HG02943 (cell line): ENCODE measurements around the gene EFEMP2.
A peak's percentile ranks its signal among the peaks of the same experiment; 100 is the strongest.
"Not testable (repeated sequence)": the region's sequence is repeated elsewhere in the genome, so short reads cannot be mapped to it uniquely, and the experiment has no call there.

ENCODE experiments used
- ATAC-seq: cut with Tn5 transposase; IDR thresholded peaks from one replicate; pipeline ENCODE4 v1.9.1; 2021; ENCODE audit warnings: mild to moderate bottlenecking, low read depth, moderate library complexity; ENCODE audit not compliant: unreplicated experiment

EFEMP2 gene

DNA sequence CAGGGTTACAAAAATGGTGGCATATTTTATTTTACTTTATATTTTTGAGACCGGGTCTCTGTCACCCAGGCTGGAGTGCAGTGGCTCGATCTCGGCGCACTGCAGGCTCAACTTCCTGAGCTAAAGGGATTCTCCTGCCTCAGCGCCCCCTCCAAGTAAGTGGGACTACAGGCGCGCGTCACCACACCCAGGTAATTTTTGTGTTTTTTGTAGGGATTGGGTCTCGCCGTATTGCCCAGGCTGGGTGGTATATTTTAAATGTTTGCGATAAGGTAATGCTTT lies 28.2 kb upstream of the EFEMP2 start:
- ATAC-seq: no peak

GRCh38 chr11:65900125-65900898 lies 27.7 kb upstream of the EFEMP2 start, which contains the start of gene FOSL1:
FOSL1 (minus strand) TSS chr11:65900388; CDS start chr11:65900339, 49 bp downstream.
- peak; percentile 57 for ATAC-seq

DNA sequence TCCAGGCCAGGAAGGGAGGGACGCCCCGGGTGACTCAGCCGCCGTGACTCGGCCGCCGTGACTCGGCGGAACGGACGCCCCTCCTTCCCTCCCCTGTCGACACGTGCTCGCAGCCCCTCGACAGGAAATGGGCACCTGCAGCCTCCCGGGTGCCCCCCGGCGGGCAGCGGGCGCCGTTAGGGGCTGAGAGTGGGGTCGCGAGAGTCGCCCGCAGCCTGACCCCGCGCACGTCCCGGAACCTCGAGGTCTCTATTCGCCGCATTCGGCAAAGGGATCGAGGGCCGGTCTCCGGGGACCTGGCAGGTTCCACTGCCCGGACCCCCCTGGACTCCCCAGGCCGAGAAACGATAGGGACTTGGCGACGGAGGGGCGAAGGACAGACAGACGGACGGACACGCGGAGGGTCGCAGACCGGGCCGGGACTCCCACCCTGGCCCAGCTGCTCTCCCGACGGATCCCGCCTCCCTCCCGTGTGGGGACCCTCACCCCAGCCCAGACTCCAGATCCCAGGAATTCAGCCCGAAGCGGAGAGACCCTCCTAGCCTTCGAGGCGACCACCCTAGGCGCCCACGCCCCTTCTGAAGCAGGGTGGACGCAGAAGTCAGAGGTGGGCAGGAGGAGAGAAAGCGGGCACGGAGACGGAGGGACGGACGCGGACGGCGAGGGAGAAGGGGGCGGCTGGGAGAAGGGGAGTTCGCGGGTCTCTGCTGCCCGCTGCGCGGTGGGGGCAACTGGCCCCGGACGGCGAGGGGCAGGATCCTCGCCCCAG lies 26.9 kb upstream of the EFEMP2 start:
- ATAC-seq: no peak

DNA sequence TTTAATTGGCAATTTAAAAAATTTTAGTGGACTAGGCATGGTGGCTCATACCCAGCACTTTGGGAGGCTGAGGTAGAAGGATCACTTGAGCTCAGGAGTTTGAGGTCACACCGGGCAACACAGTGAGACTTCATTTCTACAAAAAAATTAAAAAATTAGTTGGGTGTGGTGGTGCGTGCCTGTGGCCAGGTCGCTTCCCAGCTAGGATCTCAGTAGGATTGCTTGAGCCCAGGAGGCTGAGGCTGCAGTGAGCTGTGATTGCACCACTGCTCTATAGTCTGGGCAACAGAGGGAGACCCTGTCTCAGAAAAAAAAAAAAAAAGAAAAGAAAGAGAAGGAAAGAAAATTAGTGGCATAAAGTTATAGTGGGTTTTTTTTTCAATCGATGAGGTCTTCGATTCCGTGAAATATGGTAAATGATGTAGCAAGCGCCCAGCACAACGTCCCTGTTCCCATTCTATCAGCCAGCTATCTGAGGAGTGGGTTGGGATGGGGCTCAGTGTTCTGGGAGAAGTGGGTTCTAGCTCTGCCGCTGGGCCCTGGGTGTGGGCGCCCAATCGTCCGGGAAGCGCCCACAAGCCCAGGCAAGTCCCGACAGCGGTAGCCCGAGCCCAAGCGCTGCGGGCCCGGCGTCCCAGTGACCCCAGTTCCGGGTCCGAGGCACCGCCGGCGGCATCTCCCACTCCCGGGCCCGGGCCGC lies 26.2 kb upstream of the EFEMP2 start:
- no peak for ATAC-seq

DNA sequence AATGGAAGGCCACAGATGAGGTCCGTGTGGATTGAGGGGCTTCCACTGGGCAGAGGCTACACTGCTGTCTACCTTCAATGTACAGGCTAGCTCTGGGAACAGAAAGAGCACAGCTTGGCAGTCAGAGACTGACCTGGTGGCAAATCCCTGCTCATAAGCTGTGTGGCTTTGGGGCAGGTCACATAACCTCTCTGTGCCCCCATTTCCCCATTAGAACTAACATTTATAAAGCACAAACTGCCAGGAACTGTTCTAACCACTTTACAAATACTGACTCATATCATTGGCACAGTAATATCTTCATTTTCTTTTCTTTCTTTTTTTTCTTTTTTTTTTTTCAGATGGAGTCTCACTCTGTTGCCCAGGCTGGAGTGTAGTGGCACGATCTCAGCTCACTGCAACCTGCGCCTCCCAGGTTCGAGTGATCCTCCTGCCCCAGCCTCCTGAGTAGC lies 24.4 kb upstream of the EFEMP2 start:
- no peak for ATAC-seq

DNA sequence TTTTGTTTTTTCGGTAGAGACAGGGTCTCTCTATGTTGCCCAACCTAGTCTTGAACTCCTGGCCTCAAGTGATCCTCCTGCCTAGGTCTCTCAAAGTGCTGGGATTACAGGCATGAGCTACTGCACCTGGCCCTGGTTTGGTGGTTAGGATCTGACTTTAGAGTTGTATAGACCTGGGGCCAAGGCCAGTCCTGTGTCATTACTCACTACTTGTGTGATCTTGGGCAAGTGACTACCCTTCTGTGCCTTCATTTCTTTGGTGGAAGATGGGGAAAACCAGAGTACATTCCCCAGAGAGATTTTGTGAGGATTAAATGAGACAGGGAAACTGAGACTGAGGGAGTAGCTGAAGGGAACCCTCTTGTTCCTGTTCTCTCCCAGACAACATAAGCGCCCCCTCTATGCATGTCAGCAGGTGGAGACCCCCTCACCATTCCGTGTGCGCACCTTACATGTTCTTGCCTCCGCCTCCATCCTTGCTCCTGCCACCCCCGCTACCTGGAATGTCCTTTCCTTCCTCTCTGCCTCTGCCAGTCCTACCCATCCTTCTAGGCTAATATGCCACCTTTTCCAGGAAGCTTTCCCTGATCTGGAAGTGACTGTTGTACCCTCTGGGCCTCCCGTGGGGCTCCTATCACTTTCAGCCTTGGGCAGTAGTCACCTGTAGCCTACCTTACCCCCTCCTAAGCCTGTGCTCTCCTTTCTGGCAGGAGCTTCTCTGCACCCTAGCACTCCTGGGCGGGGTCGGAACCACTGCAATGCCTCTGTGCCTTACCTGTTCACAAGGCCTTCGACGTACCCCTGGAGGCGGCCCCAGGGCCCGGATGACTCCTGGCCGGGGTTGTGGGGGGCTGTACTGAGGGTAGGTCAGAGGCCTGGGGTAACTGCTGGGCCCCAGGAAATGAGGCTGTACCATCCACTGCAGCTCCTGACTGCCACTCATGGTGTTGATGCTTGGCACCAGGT lies 23.7 kb upstream of the EFEMP2 start:
- ATAC-seq: no peak

DNA sequence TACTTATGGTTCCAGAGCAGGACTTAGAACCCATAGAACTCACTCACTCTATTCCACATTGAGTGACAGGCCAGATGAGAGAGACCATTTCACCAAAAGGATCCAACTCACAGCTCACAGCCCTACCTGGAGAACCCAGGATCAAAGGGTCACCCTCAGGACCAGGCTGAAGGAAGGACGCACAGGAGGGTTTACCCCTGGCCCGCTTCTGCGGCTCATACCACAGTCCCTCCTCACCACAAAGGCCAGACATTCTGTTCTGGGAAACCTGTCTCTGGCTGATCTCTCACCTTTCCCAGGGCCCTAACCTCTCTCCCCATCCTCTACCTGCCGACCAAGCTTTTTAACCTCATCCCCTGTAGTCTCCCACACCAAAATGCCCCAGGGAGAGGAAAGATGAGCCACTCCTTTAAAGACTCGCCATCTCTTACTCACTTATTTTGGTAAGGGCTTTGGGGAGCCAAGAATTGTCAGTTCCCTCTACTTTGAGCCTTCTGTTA lies 22.9 kb upstream of the EFEMP2 start:
- no peak for ATAC-seq

- ATAC-seq: no peak
These were observed 21.5 kb upstream of the EFEMP2 start for GRCh38 chr11:65894034-65894591.

GRCh38 chr11:65892661-65893317 lies 20.2 kb upstream of the EFEMP2 start:
- ATAC-seq: no peak

GRCh38 chr11:65892137-65892540 lies 19.5 kb upstream of the EFEMP2 start:
- ATAC-seq: not testable (repeated sequence)

DNA sequence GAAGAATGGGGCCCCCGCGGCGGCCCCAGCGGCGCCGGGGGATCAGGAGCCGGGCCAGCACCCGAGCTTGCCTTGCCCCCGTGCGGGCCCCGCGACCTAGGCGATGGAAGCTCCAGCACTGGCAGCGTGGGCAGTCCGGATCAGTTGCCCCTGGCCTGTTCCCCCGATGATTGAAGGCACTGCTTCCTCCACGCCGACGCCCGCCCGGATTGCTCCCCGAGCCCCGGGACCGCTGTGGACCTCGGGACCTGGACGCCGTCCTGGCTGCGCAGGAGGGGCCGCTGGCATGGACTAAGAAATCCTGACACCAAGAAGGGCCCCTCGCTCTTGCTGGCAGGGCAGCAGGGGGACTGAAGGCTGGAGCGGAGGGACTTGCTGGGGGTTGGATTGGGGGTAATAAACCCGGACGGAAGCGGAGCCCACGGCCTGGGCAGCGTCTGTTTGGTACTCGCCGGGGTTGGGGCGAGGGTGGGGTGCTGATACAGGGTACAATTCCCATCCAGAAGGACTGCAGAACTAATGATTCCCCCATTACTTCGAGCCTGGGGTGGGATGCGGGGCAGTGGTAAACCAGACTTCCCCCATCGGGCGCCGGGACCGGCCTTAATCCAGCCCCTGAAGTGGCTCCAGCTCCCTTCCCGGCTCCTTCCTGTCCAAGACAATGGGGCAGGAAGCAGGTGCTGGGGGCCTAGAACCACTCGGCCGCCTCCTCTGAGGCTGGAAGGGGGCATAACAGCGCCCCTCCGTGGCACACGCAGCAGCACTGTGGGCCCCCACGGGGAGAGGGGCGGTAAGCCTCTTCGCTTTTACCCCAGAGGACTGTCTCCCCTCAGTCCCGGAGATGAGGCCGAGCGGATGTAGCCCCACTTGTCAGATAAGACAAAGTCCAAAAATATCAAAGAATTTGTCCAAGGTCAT lies 18.9 kb upstream of the EFEMP2 start:
- ATAC-seq: no peak

DNA sequence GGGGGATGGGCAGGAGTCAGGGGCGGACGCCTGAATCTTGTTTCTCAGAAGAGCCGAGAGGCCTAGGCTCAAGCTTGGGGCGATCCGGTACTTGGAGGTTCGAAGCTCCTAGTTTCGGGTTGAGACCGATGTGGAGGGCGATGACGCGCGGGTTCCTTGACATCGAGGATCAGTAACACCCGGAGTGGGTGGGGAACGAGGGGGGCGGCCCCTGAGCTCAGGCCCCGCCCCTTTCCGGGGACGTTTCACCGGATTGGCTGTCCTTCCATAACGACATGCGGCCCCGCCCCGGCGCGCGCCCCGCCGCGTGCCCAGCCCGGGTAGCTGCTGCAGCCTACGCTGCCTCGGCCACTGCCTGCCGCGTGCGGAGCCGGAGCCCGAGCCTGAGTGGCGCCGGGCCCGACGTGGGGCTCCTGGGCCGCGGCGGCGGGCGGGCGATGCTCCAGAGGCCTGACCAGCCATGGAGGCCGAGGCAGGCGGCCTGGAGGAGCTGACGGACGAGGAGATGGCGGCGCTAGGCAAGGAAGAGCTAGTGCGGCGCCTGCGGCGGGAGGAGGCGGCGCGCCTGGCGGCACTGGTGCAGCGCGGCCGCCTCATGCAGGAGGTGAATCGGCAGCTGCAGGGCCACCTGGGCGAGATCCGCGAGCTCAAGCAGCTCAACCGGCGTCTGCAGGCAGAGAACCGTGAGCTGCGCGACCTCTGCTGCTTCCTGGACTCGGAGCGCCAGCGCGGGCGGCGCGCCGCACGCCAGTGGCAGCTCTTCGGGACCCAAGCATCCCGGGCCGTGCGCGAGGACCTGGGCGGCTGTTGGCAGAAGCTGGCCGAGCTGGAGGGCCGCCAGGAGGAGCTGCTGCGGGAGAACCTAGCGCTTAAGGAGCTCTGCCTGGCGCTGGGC lies 18.0 kb upstream of the EFEMP2 start, which contains the start of gene CCDC85B:
Gene CCDC85B, plus strand, starts transcription at position 350 of the 895 bp plus-strand sequence. Its CDS starts 111 bp downstream, at position 461.
- peak; percentile 45 for ATAC-seq

- ATAC-seq: peak; percentile 47
These were observed 15.7 kb upstream of the EFEMP2 start, which contains the start of gene FIBP for GRCh38 chr11:65888163-65888814. FIBP (minus strand) TSS chr11:65888471; CDS start chr11:65888418, 53 bp downstream.

DNA sequence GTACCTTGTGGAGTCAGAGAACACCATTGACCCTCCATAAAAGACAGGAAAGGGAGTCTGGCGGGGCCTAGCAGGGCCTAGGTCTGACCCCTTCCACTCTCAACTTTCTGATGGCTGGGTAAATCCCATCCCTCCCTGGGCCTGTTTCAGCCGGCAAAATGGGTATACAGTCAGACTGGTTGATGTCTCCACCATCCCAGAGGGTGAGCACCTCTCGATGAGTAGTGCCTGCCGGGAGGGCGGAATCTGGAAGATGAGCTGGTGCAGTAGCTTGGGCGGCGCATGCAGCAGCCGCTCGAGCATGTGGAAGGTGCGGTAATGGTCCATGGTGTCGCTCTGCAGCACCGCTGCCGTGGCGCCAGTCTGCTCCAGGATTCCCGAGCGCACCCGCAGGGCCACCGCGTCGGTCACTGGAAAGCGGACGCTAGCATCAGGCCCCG lies 15.1 kb upstream of the EFEMP2 start:
- no peak for ATAC-seq

DNA sequence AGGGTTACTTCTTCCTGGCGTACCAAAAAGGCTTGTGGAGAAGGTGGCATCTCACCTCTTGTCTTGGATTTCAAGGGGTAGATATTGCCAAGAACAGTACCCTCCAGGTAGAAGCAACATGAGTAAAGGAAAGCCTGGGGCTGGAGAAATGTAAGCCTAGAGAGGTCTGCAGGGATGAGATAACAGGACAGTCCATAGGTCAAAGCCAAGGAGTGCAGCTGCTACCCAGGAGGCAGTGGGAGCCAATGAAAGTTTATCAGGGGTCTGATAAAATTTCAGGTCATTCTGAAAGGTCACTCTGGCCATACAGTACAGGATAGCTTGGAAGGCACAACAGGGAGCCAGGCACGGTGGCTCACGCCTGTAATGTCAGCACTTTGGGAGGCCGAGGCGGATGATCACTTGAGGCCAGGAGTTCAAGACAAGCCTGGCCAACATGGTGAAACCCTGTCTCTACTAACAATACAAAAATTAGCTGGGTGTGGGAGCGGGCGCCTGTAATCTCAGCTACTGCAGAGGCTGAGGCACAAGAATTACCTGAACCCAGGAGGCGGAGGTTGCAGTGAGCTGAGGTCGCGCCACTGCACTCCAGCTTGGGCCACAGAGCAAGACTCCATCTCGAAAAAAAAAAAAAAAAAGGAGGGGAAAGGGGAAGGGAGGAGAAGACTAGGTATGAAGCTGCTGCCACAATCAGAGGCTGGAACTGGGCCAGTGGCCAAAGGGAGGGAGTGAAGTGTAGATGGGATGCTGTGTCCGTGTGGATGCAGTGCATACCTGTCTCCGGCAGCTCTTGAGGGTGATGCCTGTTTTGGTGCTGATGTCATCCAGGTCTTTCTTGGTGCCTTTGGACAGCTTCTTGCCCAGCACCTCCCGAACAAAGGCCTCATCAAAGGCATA lies 14.5 kb upstream of the EFEMP2 start:
- ATAC-seq: no peak
